PC-9 (cell line): ENCODE measurements around the gene RBBP4.
"Not testable (repeated sequence)": the region's sequence is repeated elsewhere in the genome, so short reads cannot be mapped to it uniquely, and the experiment has no call there.

ENCODE experiments used
- EZH2 ChIP-seq: fragments of 200-600 bp; sonication (generic); IDR thresholded peaks from 2 replicates; pipeline ENCODE4 v1.8.0; 2017; ENCODE audit warnings: antibody characterized with exemption, low read depth
- TF ChIP-seq, protein P1 (sequence below): fragments of 200-600 bp; sonication (generic); conservative IDR thresholded peaks from 2 replicates; pipeline ENCODE4 v1.6.1; 2017; ENCODE audit warnings: mixed run types, antibody characterized with exemption, mild to moderate bottlenecking, moderate library complexity

DNA sequence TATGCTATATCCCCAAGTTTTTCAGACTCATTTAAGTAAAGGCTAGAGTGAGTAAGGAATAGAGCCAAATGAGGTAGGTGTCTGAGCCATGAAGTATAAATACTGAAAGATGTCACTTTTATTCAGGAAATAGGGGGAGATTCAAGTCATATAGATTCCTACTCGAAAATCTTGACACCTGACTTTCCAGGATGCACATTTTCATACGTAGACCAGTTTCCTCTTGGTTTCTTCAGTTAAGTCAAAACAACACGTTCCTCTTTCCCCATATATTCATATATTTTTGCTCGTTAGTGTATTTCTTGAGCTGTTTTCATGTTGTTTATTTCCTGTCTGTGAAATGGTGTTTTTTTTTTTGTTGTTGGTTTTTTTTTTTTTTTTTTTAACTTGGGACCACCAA is 29.0 kb downstream of the RBBP4 start:
- TF ChIP-seq, protein P1, sequence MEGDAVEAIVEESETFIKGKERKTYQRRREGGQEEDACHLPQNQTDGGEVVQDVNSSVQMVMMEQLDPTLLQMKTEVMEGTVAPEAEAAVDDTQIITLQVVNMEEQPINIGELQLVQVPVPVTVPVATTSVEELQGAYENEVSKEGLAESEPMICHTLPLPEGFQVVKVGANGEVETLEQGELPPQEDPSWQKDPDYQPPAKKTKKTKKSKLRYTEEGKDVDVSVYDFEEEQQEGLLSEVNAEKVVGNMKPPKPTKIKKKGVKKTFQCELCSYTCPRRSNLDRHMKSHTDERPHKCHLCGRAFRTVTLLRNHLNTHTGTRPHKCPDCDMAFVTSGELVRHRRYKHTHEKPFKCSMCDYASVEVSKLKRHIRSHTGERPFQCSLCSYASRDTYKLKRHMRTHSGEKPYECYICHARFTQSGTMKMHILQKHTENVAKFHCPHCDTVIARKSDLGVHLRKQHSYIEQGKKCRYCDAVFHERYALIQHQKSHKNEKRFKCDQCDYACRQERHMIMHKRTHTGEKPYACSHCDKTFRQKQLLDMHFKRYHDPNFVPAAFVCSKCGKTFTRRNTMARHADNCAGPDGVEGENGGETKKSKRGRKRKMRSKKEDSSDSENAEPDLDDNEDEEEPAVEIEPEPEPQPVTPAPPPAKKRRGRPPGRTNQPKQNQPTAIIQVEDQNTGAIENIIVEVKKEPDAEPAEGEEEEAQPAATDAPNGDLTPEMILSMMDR: not testable (repeated sequence)
- TF ChIP-seq EZH2: not testable (repeated sequence)
